GM23248 (cell line): ENCODE measurements around the gene FOXA1.

Experiments
- EZH2 ChIP-seq: fragments of 200-600 bp; sonication (generic); IDR thresholded peaks from 2 replicates; pipeline ENCODE4 v1.6.1; 2018; ENCODE audit warnings: antibody characterized with exemption, mild to moderate bottlenecking; ENCODE audit not compliant: insufficient read depth, poor library complexity, severe bottlenecking
- EZH2phosphoT487 ChIP-seq: fragments of 200-600 bp; sonication (generic); IDR thresholded peaks from 2 replicates; pipeline ENCODE4 v1.6.1; 2018; ENCODE audit warnings: antibody characterized with exemption, moderate library complexity, mild to moderate bottlenecking, low read depth; ENCODE audit not compliant: insufficient read depth

- no peak for TF ChIP-seq EZH2
- no peak for TF ChIP-seq EZH2phosphoT487
Measured at GRCh38 chr14:37594238-37594970, 645 bp downstream of the FOXA1 start.
